ENCODE measurements around the gene PREX1.
"Not testable (repeated sequence)": the region's sequence is repeated elsewhere in the genome, so short reads cannot be mapped to it uniquely, and the experiment has no call there.

PREX1 gene

GRCh38 chr20:48846516-48847492 lies 19.0 kb upstream of the PREX1 start:
- DNase-seq = peak in 3 of 14 donors; percentile 12 to 24 (median 16)

- DNase-seq = no peak
These were observed 18.0 kb upstream of the PREX1 start for GRCh38 chr20:48845721-48846306.

GRCh38 chr20:48844996-48845395 lies 17.2 kb upstream of the PREX1 start:
- DNase-seq = no peak

- DNase-seq = not testable (repeated sequence)
These were observed 16.1 kb upstream of the PREX1 start for GRCh38 chr20:48843896-48844295.

GRCh38 chr20:48843057-48843806 lies 15.4 kb upstream of the PREX1 start:
- no peak for DNase-seq

- DNase-seq = no peak
These were observed 14.2 kb upstream of the PREX1 start for GRCh38 chr20:48841875-48842529.

- DNase-seq = no peak
These were observed 13.5 kb upstream of the PREX1 start for GRCh38 chr20:48841196-48841874.

GRCh38 chr20:48839154-48839917 lies 11.5 kb upstream of the PREX1 start:
- DNase-seq = no peak

- no peak for DNase-seq
These were observed 9.2 kb upstream of the PREX1 start for GRCh38 chr20:48837014-48837413.

- no peak for DNase-seq
These were observed 7.6 kb upstream of the PREX1 start for GRCh38 chr20:48835390-48835789.

GRCh38 chr20:48834278-48834677 lies 6.5 kb upstream of the PREX1 start:
- no peak for DNase-seq

- DNase-seq = peak in 2 of 14 donors; percentile 25 to 56
These were observed 4.6 kb upstream of the PREX1 start for GRCh38 chr20:48832405-48832730.

- peak in 8 of 14 donors; percentile 15 to 79 (median 32) for DNase-seq
These were observed 4.1 kb upstream of the PREX1 start for GRCh38 chr20:48831718-48832404.

GRCh38 chr20:48830826-48831318 lies 3.1 kb upstream of the PREX1 start:
- DNase-seq = no peak

GRCh38 chr20:48829940-48830339 lies 2.1 kb upstream of the PREX1 start:
- no peak for DNase-seq

- DNase-seq = peak in 1 of 14 donors; percentile 52
These were observed 1.1 kb upstream of the PREX1 start for GRCh38 chr20:48828734-48829460.

- DNase-seq = peak in 3 of 14 donors; percentile 54 to 71 (median 59)
These were observed 672 bp downstream of the PREX1 start for GRCh38 chr20:48826883-48827771.

- peak in 1 of 14 donors; percentile 51 for DNase-seq
These were observed 1.3 kb downstream of the PREX1 start for GRCh38 chr20:48826480-48826879.
